ENCODE measurements around the gene WDFY3.
A peak's percentile ranks its signal among the peaks of the same experiment; 100 is the strongest.

The WDFY3 gene, protein sequence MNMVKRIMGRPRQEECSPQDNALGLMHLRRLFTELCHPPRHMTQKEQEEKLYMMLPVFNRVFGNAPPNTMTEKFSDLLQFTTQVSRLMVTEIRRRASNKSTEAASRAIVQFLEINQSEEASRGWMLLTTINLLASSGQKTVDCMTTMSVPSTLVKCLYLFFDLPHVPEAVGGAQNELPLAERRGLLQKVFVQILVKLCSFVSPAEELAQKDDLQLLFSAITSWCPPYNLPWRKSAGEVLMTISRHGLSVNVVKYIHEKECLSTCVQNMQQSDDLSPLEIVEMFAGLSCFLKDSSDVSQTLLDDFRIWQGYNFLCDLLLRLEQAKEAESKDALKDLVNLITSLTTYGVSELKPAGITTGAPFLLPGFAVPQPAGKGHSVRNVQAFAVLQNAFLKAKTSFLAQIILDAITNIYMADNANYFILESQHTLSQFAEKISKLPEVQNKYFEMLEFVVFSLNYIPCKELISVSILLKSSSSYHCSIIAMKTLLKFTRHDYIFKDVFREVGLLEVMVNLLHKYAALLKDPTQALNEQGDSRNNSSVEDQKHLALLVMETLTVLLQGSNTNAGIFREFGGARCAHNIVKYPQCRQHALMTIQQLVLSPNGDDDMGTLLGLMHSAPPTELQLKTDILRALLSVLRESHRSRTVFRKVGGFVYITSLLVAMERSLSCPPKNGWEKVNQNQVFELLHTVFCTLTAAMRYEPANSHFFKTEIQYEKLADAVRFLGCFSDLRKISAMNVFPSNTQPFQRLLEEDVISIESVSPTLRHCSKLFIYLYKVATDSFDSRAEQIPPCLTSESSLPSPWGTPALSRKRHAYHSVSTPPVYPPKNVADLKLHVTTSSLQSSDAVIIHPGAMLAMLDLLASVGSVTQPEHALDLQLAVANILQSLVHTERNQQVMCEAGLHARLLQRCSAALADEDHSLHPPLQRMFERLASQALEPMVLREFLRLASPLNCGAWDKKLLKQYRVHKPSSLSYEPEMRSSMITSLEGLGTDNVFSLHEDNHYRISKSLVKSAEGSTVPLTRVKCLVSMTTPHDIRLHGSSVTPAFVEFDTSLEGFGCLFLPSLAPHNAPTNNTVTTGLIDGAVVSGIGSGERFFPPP (N-terminal part only)

DNA sequence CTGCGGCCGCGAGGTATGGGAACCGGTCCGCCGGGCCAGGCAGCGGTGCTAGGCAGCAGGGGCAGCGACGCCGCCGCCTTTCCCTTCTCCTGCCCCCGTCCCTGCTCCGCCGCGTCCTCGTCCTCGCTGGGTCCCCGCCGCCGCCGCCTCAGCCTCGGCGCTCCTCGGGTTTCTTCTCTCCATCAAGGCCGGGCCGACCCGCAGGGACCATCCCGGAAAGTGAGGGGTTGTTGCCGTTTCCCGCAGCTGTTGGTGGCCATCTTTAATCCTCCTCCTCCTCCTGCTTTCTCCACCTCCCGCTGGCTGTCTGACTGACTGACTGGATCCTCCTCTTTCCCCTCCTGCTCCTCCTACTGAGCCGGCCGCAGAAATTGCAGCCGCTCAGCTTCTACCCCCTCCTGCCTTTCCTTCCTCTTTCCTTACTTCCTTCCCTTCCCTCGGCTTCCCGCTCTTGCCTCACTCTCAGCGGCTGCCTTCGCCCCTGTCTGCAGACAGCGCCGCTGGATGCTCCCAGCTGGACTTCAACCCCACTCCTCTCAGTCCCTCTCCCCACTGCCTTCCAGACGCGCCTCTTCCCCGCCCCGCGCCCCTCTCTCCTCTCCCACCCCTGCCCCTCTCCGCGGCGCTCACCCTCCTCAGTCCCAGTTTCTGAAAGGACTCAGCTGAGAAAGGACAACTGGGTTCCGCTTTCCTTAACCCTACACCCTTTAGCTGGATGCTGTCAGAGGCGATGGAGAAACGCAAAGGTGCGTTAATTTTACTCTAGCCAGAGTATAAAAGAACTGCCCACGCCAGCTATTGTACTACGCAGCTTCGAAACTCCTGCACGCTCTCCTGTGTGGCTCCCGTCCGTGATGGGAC, at the start of gene WDFY3:
TSS of gene WDFY3 (minus strand) at position 309 of the 861 bp plus-strand sequence. CDS start 106,099 bp downstream, outside the sequence.
- peak; percentile 92 for DNase-seq (ENCODE audit: low read depth)

DNA sequence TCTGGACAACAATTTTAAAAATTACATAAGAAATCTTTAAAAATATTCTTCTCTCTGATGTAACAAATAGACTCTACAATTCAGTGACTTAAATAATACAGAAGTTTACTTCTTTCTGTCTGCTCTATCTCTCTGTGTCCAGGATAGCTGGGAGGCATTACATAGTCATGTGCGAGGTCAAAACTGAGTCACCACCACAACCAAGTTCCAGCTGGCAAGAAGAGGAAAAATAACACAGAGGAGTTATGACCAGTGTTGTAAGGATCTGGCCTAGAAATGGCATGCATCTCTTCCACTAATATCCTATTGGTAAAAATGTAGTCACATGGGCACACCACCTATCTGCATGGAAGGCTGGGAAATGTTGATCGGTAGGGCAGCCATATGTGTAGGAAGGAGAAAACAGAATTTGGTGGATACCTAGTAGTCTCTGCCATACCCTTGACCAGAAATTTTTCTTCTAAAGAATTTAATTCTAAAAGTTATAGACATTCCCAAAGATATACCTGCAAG, 39.4 kb upstream of the WDFY3 start:
- DNase-seq (ENCODE audit: low read depth): peak; percentile 93

DNA sequence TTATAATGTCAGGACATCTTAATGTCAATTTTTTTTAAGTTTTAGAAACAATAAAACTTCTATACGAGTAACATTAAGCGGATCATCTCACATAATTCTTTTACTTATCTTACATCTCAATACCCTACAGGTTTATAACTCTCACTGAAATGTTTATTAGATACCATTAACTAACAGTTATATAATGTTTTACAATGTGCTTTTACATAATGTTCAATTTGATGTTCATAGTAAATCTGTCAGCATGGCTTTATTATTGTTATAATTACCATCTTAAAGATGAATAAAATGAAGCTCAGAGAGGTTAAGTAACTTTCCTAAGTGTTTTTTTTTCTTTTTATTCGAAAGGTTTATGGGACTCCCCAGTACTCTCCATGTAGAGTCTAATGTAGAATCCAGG, 33.9 kb upstream of the WDFY3 start:
- DNase-seq (ENCODE audit: low read depth): no peak

DNA sequence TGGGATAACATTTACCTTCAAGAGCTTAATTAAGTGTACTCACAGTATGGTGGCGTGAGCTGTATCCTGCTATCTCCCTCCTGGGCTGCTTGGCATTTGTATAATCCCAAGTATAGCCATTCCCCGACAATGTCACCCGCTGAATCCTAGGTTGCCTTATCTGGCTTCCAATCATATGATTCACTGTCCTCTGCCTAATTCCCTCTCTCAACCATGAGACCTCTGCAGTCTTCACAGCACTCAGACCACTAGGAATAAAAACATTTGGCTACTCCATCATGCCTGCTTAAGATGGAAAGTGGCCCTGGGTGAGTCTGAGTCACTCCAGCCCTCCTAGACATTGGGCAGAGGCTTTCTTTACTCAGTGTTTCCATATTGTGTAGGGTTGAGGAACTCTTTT, 28.9 kb upstream of the WDFY3 start:
- peak; percentile 26 for DNase-seq (ENCODE audit: low read depth)

DNA sequence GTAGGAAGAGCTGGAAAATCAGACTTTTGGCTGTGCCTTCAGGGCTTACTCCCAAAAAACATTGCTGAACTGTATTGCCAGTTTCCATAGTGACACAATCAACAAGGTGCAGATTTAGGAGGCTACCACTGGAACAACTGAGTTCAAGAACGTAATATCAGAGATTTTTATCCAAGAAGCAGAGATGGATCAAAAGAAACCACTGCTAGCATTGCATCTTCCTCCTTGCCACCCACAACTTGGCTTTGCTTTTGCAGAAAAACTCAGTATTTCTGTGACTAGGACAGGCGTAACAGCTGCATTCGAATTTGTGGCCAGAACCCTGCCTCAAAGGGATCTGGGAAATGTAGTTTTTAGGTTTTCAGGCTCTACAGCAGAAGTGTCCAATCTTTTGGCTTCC, 27.8 kb upstream of the WDFY3 start:
- DNase-seq (ENCODE audit: low read depth): no peak

DNA sequence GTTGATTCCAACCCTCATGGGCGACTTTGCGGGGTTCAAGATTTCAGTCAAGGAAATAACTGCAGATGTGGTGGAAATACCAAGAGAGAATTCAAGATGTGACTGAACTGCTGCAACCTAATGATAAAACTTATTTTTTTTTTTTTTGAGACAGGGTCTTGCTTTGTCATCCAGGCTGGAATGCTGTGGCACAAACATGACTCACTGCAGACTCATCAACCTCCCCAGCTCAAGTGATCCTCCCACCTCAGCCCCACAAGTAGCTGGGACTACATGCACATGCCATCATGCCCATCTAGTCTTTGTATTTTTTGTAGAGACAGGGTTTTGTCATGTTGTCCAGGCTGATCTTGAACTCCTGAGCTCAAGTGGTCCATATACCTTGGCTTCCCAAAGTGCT, 19.5 kb upstream of the WDFY3 start:
- DNase-seq (ENCODE audit: low read depth): peak; percentile 76

DNA sequence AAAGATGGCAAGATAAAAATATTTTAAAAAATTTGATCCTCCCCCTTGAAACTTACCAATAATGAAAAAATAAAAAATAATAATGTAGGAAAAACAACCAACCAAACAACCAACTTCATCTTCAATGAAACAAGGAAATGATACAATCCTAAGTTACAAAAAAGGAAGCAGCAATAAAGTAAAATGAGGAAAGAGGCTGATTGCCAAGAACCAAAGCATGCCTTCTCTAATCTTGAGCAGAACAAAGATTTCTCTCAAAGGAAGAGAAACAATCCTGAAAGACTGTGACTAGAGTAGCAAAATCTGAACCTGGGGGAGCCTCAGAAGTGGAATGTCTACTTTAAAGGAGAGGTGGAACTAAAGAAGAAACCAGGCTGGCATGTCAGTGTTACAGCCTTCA, 10.9 kb upstream of the WDFY3 start:
- no peak for DNase-seq (ENCODE audit: low read depth)

DNA sequence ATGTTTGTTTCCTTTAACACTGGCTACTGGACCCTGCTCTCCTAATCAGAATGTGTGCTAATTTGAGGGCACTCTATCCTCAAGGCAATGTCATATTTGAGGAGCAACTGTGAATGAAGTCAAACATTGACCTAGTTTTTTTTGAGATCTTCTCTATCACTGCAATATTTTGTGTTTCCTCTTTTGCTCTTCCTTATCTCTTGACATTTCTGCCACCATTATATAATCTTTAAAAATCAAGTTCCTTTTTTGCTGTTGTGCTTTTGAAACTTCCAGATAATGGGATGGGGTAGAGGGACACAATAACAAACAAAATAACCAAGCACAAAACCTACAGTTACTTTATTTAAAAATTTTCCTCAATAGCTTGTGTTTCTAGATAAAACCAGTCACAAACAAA, 7.4 kb upstream of the WDFY3 start:
- DNase-seq (ENCODE audit: low read depth): no peak

DNA sequence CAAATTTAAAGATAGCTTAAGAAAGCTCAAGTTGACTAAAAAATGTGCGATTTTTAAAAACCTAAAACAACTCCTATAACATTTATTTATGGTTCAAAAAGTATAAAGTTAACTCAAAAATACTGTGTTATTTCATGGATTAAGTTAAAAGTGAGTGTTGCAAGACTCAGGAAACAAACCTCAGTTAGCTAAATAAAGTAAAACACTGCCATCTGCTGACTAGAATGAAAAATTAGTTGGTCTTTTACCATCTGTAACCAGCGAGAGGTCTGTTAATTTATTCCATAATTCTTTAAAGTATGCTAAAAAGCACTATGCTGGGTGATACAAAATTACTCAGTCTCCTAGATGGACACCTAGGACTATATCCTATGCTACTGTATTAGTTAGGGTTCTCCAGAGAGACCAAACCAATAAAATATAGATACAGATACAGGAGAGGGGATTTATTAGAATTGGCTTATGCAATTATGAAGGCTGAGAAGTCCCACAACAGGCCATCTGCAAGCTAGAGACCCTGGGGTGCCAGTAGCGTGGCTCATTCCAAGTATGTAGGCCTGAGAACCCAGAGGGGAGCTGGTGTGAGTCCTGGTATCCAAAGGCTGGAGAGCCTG, 4.9 kb upstream of the WDFY3 start:
- peak; percentile 67 for DNase-seq (ENCODE audit: low read depth)

DNA sequence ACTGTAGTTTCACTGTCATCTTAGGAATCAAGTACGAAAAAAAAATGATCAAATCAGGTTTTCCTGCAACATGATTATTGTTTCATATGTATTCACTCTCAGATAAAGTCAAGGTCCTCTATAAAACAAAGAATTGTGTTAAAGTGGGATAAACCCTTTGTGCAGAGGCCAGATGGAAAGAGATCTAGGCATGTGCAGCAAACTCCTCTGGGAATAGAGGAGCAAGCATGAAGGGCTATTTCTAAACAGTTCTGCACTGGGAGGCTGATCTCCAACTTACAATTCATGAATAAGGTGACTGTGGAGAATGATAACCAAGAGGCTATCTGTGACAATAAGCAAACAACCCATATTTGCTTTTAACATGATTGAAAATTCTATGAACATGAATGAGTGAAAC, 2.4 kb upstream of the WDFY3 start:
- DNase-seq (ENCODE audit: low read depth): no peak

DNA sequence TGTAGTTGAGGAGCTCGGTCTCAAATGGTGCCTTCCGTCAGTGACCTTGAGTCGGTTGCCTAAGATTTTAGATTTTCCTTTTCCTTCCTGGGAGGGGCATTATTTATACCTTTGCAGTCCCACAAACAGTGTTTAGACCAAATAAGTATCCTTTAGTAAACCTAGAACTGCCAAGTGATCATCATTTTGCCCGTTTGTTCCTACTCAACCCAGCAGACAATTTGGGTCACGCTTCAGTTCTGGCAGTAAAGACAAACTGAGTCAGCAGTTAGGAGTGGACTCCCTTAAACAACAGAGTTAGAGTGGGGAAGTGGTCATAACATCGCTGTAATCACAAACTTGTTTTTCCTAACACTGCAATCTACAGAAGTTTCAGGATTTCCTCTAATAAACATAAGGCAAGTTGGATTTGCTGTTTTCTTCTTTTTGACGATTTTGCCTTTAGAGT, 777 bp upstream of the WDFY3 start:
- peak; percentile 49 for DNase-seq (ENCODE audit: low read depth)

DNA sequence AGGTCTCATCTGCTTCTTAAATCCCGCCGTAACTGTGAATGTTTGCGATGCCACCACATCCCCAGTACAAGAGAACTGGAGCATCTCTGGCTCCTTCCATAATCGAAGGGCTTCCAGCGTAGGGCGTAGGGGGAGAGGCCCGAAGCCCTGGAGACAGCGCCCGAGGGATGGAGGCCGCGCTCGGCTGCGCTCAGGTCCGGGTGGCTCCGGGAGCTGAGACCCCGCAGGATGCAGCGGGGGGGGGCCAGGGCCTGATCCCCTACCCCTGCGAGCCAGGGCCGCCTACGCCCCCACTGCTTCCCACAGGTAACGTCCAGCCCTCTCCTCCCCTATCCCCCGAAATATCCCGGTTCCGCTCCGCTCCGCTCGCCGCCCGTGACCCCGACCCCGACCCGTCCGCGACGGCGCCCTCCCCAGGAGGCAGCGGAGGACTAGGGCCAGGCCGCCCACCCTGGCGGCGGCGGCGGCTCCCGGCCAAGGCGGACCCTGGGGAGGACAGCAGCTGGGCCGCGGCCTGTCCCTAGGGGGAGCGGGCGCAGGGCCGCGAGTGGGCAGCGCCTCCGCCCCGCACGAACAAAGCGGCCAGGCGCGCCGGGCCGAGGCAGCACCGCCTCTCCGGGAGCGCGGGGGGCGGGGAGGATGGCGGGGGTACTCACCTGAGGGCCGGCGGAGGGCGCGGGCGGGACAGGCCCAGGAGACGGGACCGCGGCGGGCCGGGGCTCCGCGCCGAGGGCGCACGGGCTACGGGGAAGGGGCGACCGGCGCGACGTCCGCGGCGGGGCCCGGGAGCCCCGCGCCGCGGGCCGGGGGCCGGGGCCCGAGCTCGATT, 723 bp downstream of the WDFY3 start:
- DNase-seq (ENCODE audit: low read depth): peak; percentile 33

DNA sequence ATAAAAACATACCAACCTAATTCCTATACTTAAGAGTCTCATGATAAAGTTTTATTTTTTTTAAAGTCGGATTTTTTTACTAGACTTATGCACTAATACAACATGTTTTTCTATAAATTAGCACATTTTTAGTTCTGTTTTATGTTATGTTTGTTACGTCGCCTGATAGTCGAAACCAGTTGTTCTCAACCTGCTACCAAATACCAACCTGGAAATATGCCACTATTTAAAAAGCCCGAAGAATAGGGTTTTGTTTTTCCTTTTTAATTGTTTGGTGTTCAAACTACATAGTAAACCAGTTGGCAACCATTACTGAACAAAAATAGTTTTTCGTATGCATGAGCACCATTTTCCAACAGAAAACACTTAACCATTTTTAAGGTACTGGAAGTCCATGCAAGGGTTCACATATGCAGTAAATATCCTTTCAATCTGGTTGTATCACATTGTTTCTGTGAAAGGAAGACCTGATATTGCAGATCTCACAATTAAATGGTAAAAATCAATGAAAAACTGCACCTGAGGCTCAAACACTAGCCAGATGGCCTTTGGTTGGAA, 1.4 kb downstream of the WDFY3 start:
- no peak for DNase-seq (ENCODE audit: low read depth)

DNA sequence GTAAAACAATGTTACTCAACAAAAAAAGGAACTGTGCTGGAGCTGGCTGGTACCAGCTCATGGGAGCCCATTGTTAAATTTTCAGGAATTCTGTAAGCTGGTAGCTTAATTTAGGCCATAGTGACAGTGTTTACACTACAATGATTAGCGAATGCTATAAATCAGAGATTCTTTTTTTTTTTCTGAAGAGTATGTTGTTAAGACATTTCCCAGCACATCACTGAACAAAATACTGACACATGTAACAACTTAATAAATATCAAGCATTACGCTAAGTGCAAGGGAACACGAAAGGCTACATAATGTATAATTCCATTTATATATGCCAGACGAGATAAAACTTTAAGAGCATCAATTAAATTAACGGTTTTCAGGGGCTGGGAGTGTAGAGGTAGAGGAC, 4.4 kb downstream of the WDFY3 start:
- no peak for DNase-seq (ENCODE audit: low read depth)

DNA sequence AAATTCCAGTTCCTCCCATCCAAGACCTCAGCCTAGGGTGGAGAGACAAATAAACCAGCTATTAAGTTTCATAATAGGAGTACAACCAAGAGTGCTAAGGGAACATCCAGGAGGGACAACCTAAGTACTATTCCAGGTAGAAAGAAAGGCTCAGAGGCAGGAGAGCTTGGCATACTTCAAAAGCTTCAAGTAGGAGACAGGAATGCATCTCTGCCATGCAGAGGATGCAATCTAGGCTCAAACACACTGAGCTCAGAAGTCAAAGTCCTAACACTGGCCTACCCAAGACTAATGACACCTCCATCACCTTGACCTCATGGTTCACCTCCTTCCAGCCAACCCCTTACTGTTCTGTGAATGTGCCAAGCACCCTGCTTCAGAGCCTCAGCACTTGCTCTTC, 8.1 kb downstream of the WDFY3 start:
- DNase-seq (ENCODE audit: low read depth): no peak

DNA sequence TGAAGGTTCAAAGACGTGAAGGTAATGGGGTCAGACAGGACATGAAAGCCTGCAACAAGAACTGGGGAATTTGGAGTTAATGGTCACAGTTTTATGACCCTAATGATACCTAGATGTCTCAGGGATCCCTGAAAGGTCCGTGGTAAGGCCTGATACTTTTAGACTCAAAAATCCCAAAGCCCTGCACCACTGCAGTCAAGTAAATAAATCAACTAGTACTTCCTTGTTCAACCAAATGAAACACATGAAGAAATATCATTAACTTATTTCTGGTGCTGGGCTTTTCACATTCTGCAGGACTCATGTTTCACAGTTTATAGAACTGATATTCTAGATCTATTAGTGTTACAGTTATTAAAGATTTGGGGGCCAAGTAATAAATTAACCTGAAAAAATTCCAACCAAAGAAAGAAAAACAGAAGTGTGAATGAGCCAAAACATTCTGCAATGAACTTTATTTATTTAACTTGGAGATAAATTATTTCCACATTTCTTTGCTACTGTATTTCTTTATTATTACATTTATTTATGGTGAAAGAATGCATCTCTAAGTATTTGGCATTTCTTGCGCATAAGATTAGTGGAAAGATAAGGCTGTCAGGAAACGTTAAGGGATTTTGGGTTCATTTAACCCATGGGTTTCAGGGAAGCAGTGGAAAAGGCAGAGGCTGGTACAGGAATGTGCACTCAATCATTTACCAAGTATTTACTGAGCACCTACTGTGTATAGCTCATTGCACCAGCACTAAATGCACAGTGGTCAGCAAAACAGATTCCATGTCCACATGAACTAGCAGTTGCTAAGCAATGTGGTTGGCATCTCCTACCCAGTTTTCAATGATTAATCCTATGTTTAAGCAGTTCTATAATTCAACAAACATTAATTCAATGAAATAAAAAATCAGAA, 8.7 kb downstream of the WDFY3 start:
- DNase-seq (ENCODE audit: low read depth): peak; percentile 34

DNA sequence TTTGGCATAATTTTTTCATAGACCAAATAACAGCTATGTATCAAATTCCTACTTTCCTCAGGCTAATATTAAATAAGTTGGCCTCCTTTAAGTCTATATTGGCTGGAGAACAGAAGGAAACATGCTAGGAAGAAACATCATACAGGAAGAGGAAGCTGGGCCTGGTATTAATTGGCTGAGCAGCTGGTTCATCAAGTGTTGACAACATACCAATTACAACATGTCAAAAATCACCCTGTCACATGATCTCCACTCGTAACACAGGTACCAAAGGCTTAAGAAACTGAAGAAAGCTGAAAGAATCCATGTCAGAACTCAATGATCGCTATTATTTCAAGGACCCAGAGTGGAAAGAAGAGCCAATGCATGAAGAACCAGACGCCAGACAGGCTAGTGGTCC, 10.5 kb downstream of the WDFY3 start:
- DNase-seq (ENCODE audit: low read depth): no peak

DNA sequence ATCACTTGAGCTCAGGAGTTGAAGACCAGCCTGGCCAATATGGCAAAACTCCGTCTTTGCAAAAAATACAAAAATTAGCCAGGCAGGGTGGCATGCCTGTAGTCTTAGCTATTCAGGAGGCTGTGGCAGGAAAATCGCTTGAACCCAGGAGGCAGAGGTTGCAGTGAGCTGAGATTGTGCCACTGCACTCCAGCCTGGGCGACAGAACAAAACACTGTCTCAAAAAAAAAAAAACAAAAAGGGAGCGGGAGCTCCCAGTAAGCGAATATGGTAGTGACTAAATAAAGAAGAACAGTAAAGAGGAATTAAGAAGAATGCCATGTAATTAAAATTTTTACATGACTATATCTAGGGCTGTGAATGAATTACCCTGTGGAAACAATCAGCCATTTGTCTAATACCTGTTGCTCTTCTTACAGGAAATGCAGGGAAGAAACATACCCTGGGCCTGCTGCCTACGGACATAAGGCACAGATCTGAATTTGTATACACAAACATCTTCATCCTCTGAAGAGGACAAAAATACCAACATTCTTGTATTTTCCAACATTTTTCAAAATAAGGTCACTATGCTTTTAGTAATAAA, 11.4 kb downstream of the WDFY3 start:
- no peak for DNase-seq (ENCODE audit: low read depth)

All from iris pigment epithelial cell (primary cell).